Gastroesophageal sphincter (tissue), 3 donors: ENCODE data around the gene MSRB1.

Source experiments
- CTCF ChIP-seq, 4 experiments: fragments of 200-600 bp in 2 of 4; fragments of 450-650 bp in 2 of 4; sonication (generic) in 1 of 4; IDR thresholded peaks; one replicate each; pipeline ENCODE4 v1.5.1; 2017 to 2019; ENCODE audit warnings: antibody characterized with exemption in 4 of 4, mild to moderate bottlenecking in 2 of 4, moderate library complexity in 2 of 4
- POLR2AphosphoS5 ChIP-seq: sonication (generic); formaldehyde crosslinking; IDR thresholded peaks from one replicate; pipeline ENCODE4 v1.6.1; 2017; ENCODE audit warnings: antibody characterized with exemption

GRCh38 chr16:1916640-1916990, 26.4 kb downstream of the MSRB1 start:
- TF ChIP-seq POLR2AphosphoS5 (no peak), CTCF (IDR thresholded peaks at IDR 0.05) (no peak)
